H1 (cell line): ENCODE results near the gene LRRC18. TPM values are rescaled to one million over a fixed set of nuclear protein-coding genes. Genes with fewer than 3 reads are reported as not detected.

ENCODE experiments used
- CTCF ChIA-PET: fragments of 300-600 bp; sonication (Branson Sonifier 250); formaldehyde crosslinking; loops from one replicate; lab custom pipeline; 2021; ENCODE audit not compliant: partially characterized antibody; lab: Charles Lee
- POLR2A ChIA-PET: fragments of 300-600 bp; sonication (Branson Sonifier 250); formaldehyde crosslinking; loops from one replicate; lab custom pipeline; 2021; ENCODE audit warnings: inconsistent platforms; ENCODE audit not compliant: partially characterized antibody; lab: Charles Lee
- DNase-seq, 2 experiments: peaks; one replicate each; pipeline versions ENCODE4 v3.0.0 to v3.0.0-alpha.2; 2010 to 2022; ENCODE audit warnings: low spot score in 2 of 2, low read depth in 1 of 2, mixed read lengths in 1 of 2
- FAIRE-seq: peaks from 2 replicates; lab custom pipeline; 2011; peaks lifted over from hg19 to GRCh38; lab: Jason Lieb, UNC
- H2AFZ ChIP-seq: 2 replicates; pipeline ENCODE4 v1.8.1; 2012; ENCODE audit warnings: low read length, inconsistent platforms
- H2AK5ac ChIP-seq: 2 replicates; pipeline ENCODE4 v1.6.1; 2013; ENCODE audit warnings: low read depth, low read length
- H2BK120ac ChIP-seq: replicated peaks from 2 replicates; pipeline ENCODE3; 2013; ENCODE audit warnings: low read depth, low read length, inconsistent platforms
- H2BK12ac ChIP-seq: 2 replicates; pipeline ENCODE4 v1.6.1; 2013; ENCODE audit warnings: low read depth, low read length
- H2BK15ac ChIP-seq: 2 replicates; pipeline ENCODE4 v1.6.1; 2013; ENCODE audit warnings: low read length
- H2BK20ac ChIP-seq: 2 replicates; pipeline ENCODE4 v1.6.1; 2013; ENCODE audit warnings: low read length
- H2BK5ac ChIP-seq: 2 replicates; pipeline ENCODE4 v1.6.1; 2013; ENCODE audit warnings: low read depth, low read length
- H3K14ac ChIP-seq: 2 replicates; pipeline ENCODE4 v1.6.1; 2013; ENCODE audit warnings: inconsistent platforms; ENCODE audit not compliant: insufficient read length
- H3K18ac ChIP-seq: 2 replicates; pipeline ENCODE4 v1.6.1; 2013; ENCODE audit warnings: low read length; ENCODE audit errors: extremely low read depth
- H3K23ac ChIP-seq: 2 replicates; pipeline ENCODE4 v1.6.1; 2013; ENCODE audit warnings: inconsistent platforms; ENCODE audit not compliant: insufficient read length
- H3K23me2 ChIP-seq: 2 replicates; pipeline ENCODE4 v1.6.1; 2013; ENCODE audit warnings: low read depth, low read length
- H3K27ac ChIP-seq: 2 replicates; pipeline ENCODE4 v1.6.1; 2011; ENCODE audit warnings: low read depth, low read length, inconsistent platforms
- H3K27me3 ChIP-seq, 4 experiments: replicated peaks in 1 of 4; 1 replicate in 1 of 4; 2 replicates in 3 of 4; pipeline versions ENCODE4 v1.6.1 to v1.8.1; 2011 to 2013; ENCODE audit warnings: low read length in 3 of 4, mild to moderate bottlenecking in 3 of 4, inconsistent platforms in 2 of 4, mixed read lengths in 2 of 4, moderate library complexity in 1 of 4; ENCODE audit not compliant: control insufficient read depth in 3 of 4, insufficient read depth in 3 of 4; ENCODE audit errors: extremely low read depth in 1 of 4
- H3K36me3 ChIP-seq, 4 experiments: 2 replicates each; pipeline versions ENCODE4 v1.6.1 to v1.8.1; 2011 to 2013; ENCODE audit warnings: mild to moderate bottlenecking in 4 of 4, low read length in 3 of 4, moderate library complexity in 2 of 4, control low read depth in 1 of 4, inconsistent platforms in 1 of 4; ENCODE audit not compliant: insufficient read depth in 4 of 4, control insufficient read depth in 2 of 4
- H3K4ac ChIP-seq: replicated peaks from 2 replicates; pipeline ENCODE3; 2013; ENCODE audit warnings: low read length, low read depth, mixed read lengths, inconsistent platforms; ENCODE audit not compliant: insufficient read length
- H3K4me1 ChIP-seq, 4 experiments: replicated peaks in 1 of 4; 1 replicate in 1 of 4; 2 replicates in 3 of 4; pipeline versions ENCODE4 v1.6.1 to v1.8.1; 2011 to 2013; ENCODE audit warnings: low read length in 3 of 4, inconsistent platforms in 2 of 4, mixed read lengths in 1 of 4; ENCODE audit not compliant: insufficient read depth in 4 of 4, control insufficient read depth in 3 of 4
- H3K4me2 ChIP-seq, 2 experiments: 2 replicates each; pipeline versions ENCODE4 v1.6.1 to v1.8.1; 2011 to 2013; ENCODE audit warnings: low read depth in 2 of 2, low read length in 2 of 2, control low read depth in 1 of 2, inconsistent platforms in 1 of 2, mild to moderate bottlenecking in 1 of 2; ENCODE audit not compliant: insufficient read depth in 1 of 2
- H3K4me3 ChIP-seq, 4 experiments: fragments of 200-600, 300-600 bp in 1 of 4; sonication (generic), shearing (Covaris generic), sonication (Bioruptor Twin) in 1 of 4; 2 replicates each; pipeline versions ENCODE4 v1.5.1 to v1.8.1; 2011 to 2016; ENCODE audit warnings: low read length in 4 of 4, low read depth in 3 of 4, control low read depth in 2 of 4, inconsistent platforms in 2 of 4, mild to moderate bottlenecking in 2 of 4, mixed read lengths in 1 of 4, moderate library complexity in 1 of 4; ENCODE audit not compliant: insufficient read depth in 2 of 4; ENCODE audit errors: extremely low read depth in 1 of 4
- H3K56ac ChIP-seq: replicated peaks from 2 replicates; pipeline ENCODE3; 2013; ENCODE audit warnings: low read depth, mild to moderate bottlenecking, mixed read lengths, low read length, inconsistent platforms; ENCODE audit not compliant: insufficient read length
- H3K79me1 ChIP-seq: 2 replicates; pipeline ENCODE4 v1.6.1; 2013; ENCODE audit warnings: low read depth, low read length, control low read depth
- H3K79me2 ChIP-seq, 2 experiments: 2 replicates each; pipeline versions ENCODE4 v1.6.1 to v1.8.1; 2012 to 2013; ENCODE audit warnings: low read length in 2 of 2, mild to moderate bottlenecking in 2 of 2, inconsistent platforms in 1 of 2; ENCODE audit not compliant: insufficient read depth in 2 of 2, control insufficient read depth in 1 of 2
- H3K9ac ChIP-seq, 4 experiments: replicated peaks in 1 of 4; 1 replicate in 1 of 4; 2 replicates in 3 of 4; pipeline versions ENCODE4 v1.6.1 to v1.8.1; 2011 to 2013; ENCODE audit warnings: low read depth in 3 of 4, low read length in 3 of 4, control low read depth in 2 of 4, mild to moderate bottlenecking in 2 of 4, moderate library complexity in 2 of 4, inconsistent platforms in 1 of 4; ENCODE audit errors: extremely low read depth in 1 of 4
- H3K9me3 ChIP-seq, 2 experiments: 2 replicates each; pipeline versions ENCODE4 v1.6.1 to v1.8.1; 2012 to 2013; ENCODE audit warnings: mild to moderate bottlenecking in 2 of 2, moderate library complexity in 2 of 2, control low read depth in 1 of 2, inconsistent platforms in 1 of 2, low read depth in 1 of 2, low read length in 1 of 2, mixed read lengths in 1 of 2; ENCODE audit not compliant: insufficient read depth in 2 of 2
- H4K20me1 ChIP-seq, 2 experiments: replicated peaks in 1 of 2; 2 replicates each; pipeline versions ENCODE3 to v1.8.1; 2011 to 2013; ENCODE audit warnings: inconsistent platforms in 2 of 2, low read length in 2 of 2, mild to moderate bottlenecking in 1 of 2; ENCODE audit not compliant: insufficient read depth in 2 of 2, control insufficient read depth in 1 of 2
- H4K5ac ChIP-seq: 2 replicates; pipeline ENCODE4 v1.6.1; 2013; ENCODE audit warnings: low read length, low read depth, mixed read lengths, inconsistent platforms; ENCODE audit not compliant: insufficient read length
- H4K8ac ChIP-seq: 2 replicates; pipeline ENCODE4 v1.8.0; 2013; ENCODE audit warnings: mild to moderate bottlenecking, moderate library complexity, low read length, inconsistent platforms; ENCODE audit not compliant: insufficient read depth; ENCODE audit errors: extremely low read depth
- H4K91ac ChIP-seq: replicated peaks from 2 replicates; pipeline ENCODE3; 2013; ENCODE audit warnings: low read length, mixed read lengths, inconsistent platforms; ENCODE audit not compliant: insufficient read length
- BCL11A ChIP-seq, 2 experiments: IDR thresholded peaks; one replicate each; pipeline ENCODE4 v1.6.1; 2011; ENCODE audit warnings: low read depth in 2 of 2, low read length in 2 of 2, mild to moderate bottlenecking in 2 of 2
- CBX5 ChIP-seq: fragments of 300-800, 300-1000 bp; sonication (generic); IDR thresholded peaks from 2 replicates; pipeline ENCODE4 v1.7.1; 2016; ENCODE audit warnings: antibody characterized with exemption, low read length, low read depth
- CREB1 ChIP-seq: IDR thresholded peaks from 2 replicates; pipeline ENCODE4 v1.6.1; 2012; ENCODE audit warnings: inconsistent platforms
- JUN ChIP-seq: IDR thresholded peaks from 2 replicates; pipeline ENCODE4 v1.6.1; 2011; ENCODE audit warnings: low read depth, mild to moderate bottlenecking, improper control_type of control experiment, low read length
- KDM1A ChIP-seq: fragments of 200-600, 300-600 bp; sonication (generic); IDR thresholded peaks from 2 replicates; pipeline ENCODE4 v1.7.1; 2016; ENCODE audit warnings: mild to moderate bottlenecking, low read length, borderline replicate concordance
- POLR2AphosphoS5 ChIP-seq: IDR thresholded peaks from 2 replicates; pipeline ENCODE4 v1.6.1; 2011; ENCODE audit warnings: low read depth, low read length
- RXRA ChIP-seq: IDR thresholded peaks from 2 replicates; pipeline ENCODE4 v1.6.1; 2011; ENCODE audit warnings: low read depth, mild to moderate bottlenecking, low read length, moderate library complexity; ENCODE audit not compliant: insufficient read depth
- SRF ChIP-seq: IDR thresholded peaks from 2 replicates; pipeline ENCODE4 v1.6.1; 2011; ENCODE audit warnings: mild to moderate bottlenecking, low read depth, low read length, moderate library complexity
- TAF1 ChIP-seq: IDR thresholded peaks from 2 replicates; pipeline ENCODE4 v1.6.1; 2011; ENCODE audit warnings: mild to moderate bottlenecking, low read depth, low read length
- WGBS, 2 experiments: shearing (Covaris generic) in 1 of 2; methylation state at CpG; one replicate each; pipeline versions ENCODE4 v1.1.6 to v1.1.7; 2013 to 2015; ENCODE audit warnings: low lambda C conversion rate in 2 of 2, mixed read lengths in 2 of 2, inconsistent platforms in 1 of 2, low coverage in 1 of 2, missing lambda C conversion rate in 1 of 2; ENCODE audit not compliant: insufficient replicate concordance in 2 of 2, insufficient coverage in 1 of 2, insufficient read length in 1 of 2; ENCODE audit errors: extremely low coverage in 1 of 2, missing lambda C conversion rate in 1 of 2; 5-methylcytosine and 5-hydroxymethylcytosine counted together
- long read RNA-seq, 2 experiments: library from RNA in 1 of 2; library from capped mRNA in 1 of 2; stranded (forward); transcript quantifications; one replicate each; pipeline ENCODE4 v2.0.0, GENCODE V29; 2021; ENCODE audit warnings: inconsistent platforms in 1 of 2
- polyA minus RNA-seq, 3 experiments: library from RNA; depleted of rRNA, polyadenylated mRNA; stranded (reverse); fragments of >200 nt; gene quantifications; 1 replicate in 2 of 3; 2 replicates in 1 of 3; pipeline ENCODE4 v1.2.3, GENCODE V29; 2011
- polyA plus RNA-seq, 7 experiments: library from polyadenylated mRNA; depleted of rRNA in 3 of 7; stranded (reverse) in 5 of 7; unstranded in 2 of 7; fragments of >200 nt in 5 of 7; fragments of 200-250 nt in 2 of 7; gene quantifications; 1 replicate in 5 of 7; 2 replicates in 1 of 7; 4 replicates in 1 of 7; pipeline versions ENCODE4 v1.2.1 to v1.2.3, GENCODE V29; 2011 to 2013; ENCODE audit warnings: missing spikeins in 2 of 7, mixed read lengths in 2 of 7
- total RNA-seq: library from RNA; stranded (reverse); fragmentation: NEBNext Ultra II Directional; extraction: Animal tissue kit (Norgen Biotek cat#: 25700); gene quantifications from 2 replicates; pipeline ENCODE4 v1.2.1, GENCODE V29; 2021
- TF ChIP-seq, protein P1 (sequence below): IDR thresholded peaks from 2 replicates; pipeline ENCODE4 v1.6.1; 2012; ENCODE audit warnings: inconsistent platforms
- TF ChIP-seq, protein P2 (sequence below): IDR thresholded peaks from 2 replicates; pipeline ENCODE4 v1.6.1; 2011; ENCODE audit warnings: low read depth, mild to moderate bottlenecking, low read length; ENCODE audit not compliant: insufficient read depth

LRRC18 gene
- total RNA-seq (not detected in 2 replicates), polyA plus RNA-seq (2011; rRNA removed) (not detected in 2 replicates), polyA minus RNA-seq (2011; rRNA and poly(A)+ RNA removed) (not detected in 2 replicates)
- not detected for polyA plus RNA-seq (2011; cell fraction: cytosol; rRNA removed)
- not detected for polyA plus RNA-seq (2011; cell fraction: nucleus; rRNA removed)
- polyA plus RNA-seq (2012, experiment 1 of 2) = not detected in 4 replicates
- polyA plus RNA-seq (2012, experiment 2 of 2) = not detected
- not detected for polyA plus RNA-seq (2013, experiment 1 of 2)
- polyA plus RNA-seq (2013, experiment 2 of 2) = not detected
- not detected for polyA minus RNA-seq (2011; cell fraction: cytosol; rRNA and poly(A)+ RNA removed)
- polyA minus RNA-seq (2011; cell fraction: nucleus; rRNA and poly(A)+ RNA removed) = not detected
- long read RNA-seq, experiment 1 = 0 reads
- long read RNA-seq, experiment 2 = 0 reads

GRCh38 chr10:48939790-48940325 lies at the start of gene LRRC18:
Gene LRRC18 (minus strand): TSS chr10:48939840. CDS start chr10:48914155, 25,685 bp downstream.
- H4K91ac ChIP-seq = no peak within 1 kb of the TSS
- no peak within 1 kb of the TSS for H2BK15ac ChIP-seq
- no peaks in the 10 kb centered on the region for H3K23me2 ChIP-seq
- no peak within 1 kb of the TSS for H3K4me3 ChIP-seq
- H4K20me1 ChIP-seq = peaks cover 0 to 1% of the 10 kb centered on the region in 2 experiments
- no peak within 1 kb of the TSS for H3K27ac ChIP-seq
- 82% methylated on average over 2 of the region's 2 CpGs; no CpG with 5 or more reads in 1 of the 2 experiments for WGBS, 2 experiments
- H3K79me2 ChIP-seq = no peaks in the 10 kb centered on the region
- H3K36me3 ChIP-seq = no peaks in the 10 kb centered on the region
- no peak within 1 kb of the TSS for H3K4me2 ChIP-seq
- H2AFZ ChIP-seq = no peak within 1 kb of the TSS
- DNase-seq (no peak), FAIRE-seq (no peak)
- no peak within 1 kb of the TSS for H3K4ac ChIP-seq
- H3K4me1 ChIP-seq = no peaks in the 10 kb centered on the region; a peak in 1 of 7 replicates
- H3K9me3 ChIP-seq = no peaks in the 10 kb centered on the region
- no peak within 1 kb of the TSS for H4K8ac ChIP-seq
- CTCF ChIA-PET = no interaction called here
- no peak within 1 kb of the TSS for H4K5ac ChIP-seq
- no peak within 1 kb of the TSS for H3K56ac ChIP-seq
- no peaks in the 10 kb centered on the region; a peak in 1 of 7 replicates for H3K27me3 ChIP-seq
- no peak within 1 kb of the TSS for H2BK20ac ChIP-seq
- H3K9ac ChIP-seq = no peak within 1 kb of the TSS
- no peak within 1 kb of the TSS for H3K23ac ChIP-seq
- POLR2A ChIA-PET = no interaction called here
- H2BK120ac ChIP-seq = no peak within 1 kb of the TSS
- no peak within 1 kb of the TSS for H2AK5ac ChIP-seq
- no peak within 1 kb of the TSS for H2BK12ac ChIP-seq
- no peak within 1 kb of the TSS for H3K14ac ChIP-seq
- H2BK5ac ChIP-seq = no peak within 1 kb of the TSS
- H3K79me1 ChIP-seq = no peaks in the 10 kb centered on the region
- no peak within 1 kb of the TSS for H3K18ac ChIP-seq
- TF ChIP-seq KDM1A (no peak), RXRA (no peak), SRF (no peak), JUN (no peak), CREB1 (no peak), CBX5 (no peak), TAF1 (no peak), POLR2AphosphoS5 (no peak), BCL11A (IDR thresholded peaks at IDR 0.05; ENCODE audit: low read depth in 2 of 2, low read length in 2 of 2) (no peak)
- TF ChIP-seq, protein P1, sequence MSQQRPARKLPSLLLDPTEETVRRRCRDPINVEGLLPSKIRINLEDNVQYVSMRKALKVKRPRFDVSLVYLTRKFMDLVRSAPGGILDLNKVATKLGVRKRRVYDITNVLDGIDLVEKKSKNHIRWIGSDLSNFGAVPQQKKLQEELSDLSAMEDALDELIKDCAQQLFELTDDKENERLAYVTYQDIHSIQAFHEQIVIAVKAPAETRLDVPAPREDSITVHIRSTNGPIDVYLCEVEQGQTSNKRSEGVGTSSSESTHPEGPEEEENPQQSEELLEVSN = no peak
- TF ChIP-seq, protein P2, sequence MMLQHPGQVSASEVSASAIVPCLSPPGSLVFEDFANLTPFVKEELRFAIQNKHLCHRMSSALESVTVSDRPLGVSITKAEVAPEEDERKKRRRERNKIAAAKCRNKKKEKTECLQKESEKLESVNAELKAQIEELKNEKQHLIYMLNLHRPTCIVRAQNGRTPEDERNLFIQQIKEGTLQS = no peak
